ENCODE measurements around the gene EMC6.

The EMC6 gene

DNA sequence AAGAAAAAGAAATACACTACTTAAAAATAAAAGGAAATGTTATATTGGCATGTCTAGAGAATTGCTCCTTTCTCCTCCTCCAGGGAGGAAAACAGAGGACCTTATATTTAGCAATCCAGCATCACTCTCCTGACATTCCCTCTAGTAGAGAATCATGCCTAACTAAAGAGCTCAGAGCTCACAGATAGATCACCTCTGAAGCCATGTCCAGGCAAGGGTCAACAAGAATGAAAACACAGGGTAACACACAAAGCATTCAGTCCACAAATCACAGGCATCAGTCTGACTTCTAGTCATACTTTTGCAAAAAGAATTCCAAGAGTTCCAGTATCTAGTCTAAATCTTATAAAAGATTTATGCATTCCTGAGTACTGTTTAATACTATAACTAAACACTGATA lies 50.7 kb downstream of the EMC6 start:
- no peaks in the 10 kb centered on the region for H3K9me3 ChIP-seq
- no peak overlapping the region for H3K27ac ChIP-seq
- no peak for TF ChIP-seq Cebpa-rat (IDR thresholded peaks at IDR 0.05)
- peaks cover 74% of the 10 kb centered on the region for H3K36me3 ChIP-seq
- H3K27me3 ChIP-seq, result no peaks in the 10 kb centered on the region
- no peak overlapping the region for H3K4me3 ChIP-seq
- H3K9ac ChIP-seq, result no peak overlapping the region
- H4K20me1 ChIP-seq, result 0 out of 2 replicates have a peak, but pooled peaks cover 3% of the 10 kb centered on the region
- H3K4me1 ChIP-seq, result peaks cover 39% of the 10 kb centered on the region
- H3K4me2 ChIP-seq, result no peak overlapping the region

Data from BLaER1 (cell line).